DMS 273 (cell line): Measurements from ENCODE around the gene FCHSD2.

Source experiments
- DNase-seq: peaks from one replicate; lab custom pipeline; 2025; ENCODE audit not compliant: unreplicated experiment; lab: John Stamatoyannopoulos, UW

Gene FCHSD2

GRCh38 chr11:73172992-73173656 is 31.0 kb upstream of the FCHSD2 start:
- DNase-seq, result no peak

- no peak for DNase-seq
Measured at GRCh38 chr11:73171436-73172161, 29.5 kb upstream of the FCHSD2 start.

GRCh38 chr11:73170140-73170539 is 28.0 kb upstream of the FCHSD2 start:
- no peak for DNase-seq

- DNase-seq, result no peak
Measured at GRCh38 chr11:73168925-73169579, 26.9 kb upstream of the FCHSD2 start.

- no peak for DNase-seq
Measured at GRCh38 chr11:73167363-73167954, 25.3 kb upstream of the FCHSD2 start.

- DNase-seq, result no peak
Measured at GRCh38 chr11:73164803-73165540, 22.9 kb upstream of the FCHSD2 start.

GRCh38 chr11:73163638-73164174 is 21.6 kb upstream of the FCHSD2 start:
- no peak for DNase-seq

- DNase-seq, result no peak
Measured at GRCh38 chr11:73162196-73162740, 20.1 kb upstream of the FCHSD2 start.

GRCh38 chr11:73160005-73160760 is 18.1 kb upstream of the FCHSD2 start:
- DNase-seq, result no peak

GRCh38 chr11:73159297-73159696 is 17.2 kb upstream of the FCHSD2 start:
- DNase-seq, result no peak

GRCh38 chr11:73158356-73159051 is 16.4 kb upstream of the FCHSD2 start:
- no peak for DNase-seq

GRCh38 chr11:73157101-73158010 is 15.2 kb upstream of the FCHSD2 start:
- DNase-seq, result no peak

- DNase-seq, result no peak
Measured at GRCh38 chr11:73156686-73157085, 14.6 kb upstream of the FCHSD2 start.

GRCh38 chr11:73156114-73156513 is 14.0 kb upstream of the FCHSD2 start:
- DNase-seq, result no peak

GRCh38 chr11:73155102-73155501 is 13.0 kb upstream of the FCHSD2 start:
- no peak for DNase-seq

- no peak for DNase-seq
Measured at GRCh38 chr11:73154178-73154577, 12.1 kb upstream of the FCHSD2 start.

- DNase-seq, result no peak
Measured at GRCh38 chr11:73152861-73153483, 10.9 kb upstream of the FCHSD2 start.
